HG03378 (cell line): ENCODE results near the gene ARMC5.
"Not testable (repeated sequence)": the region's sequence is repeated elsewhere in the genome, so short reads cannot be mapped to it uniquely, and the experiment has no call there.

Source experiments
- ATAC-seq: cut with Tn5 transposase; IDR thresholded peaks from one replicate; pipeline ENCODE4 v1.9.1; 2021; ENCODE audit warnings: mild to moderate bottlenecking, moderate library complexity; ENCODE audit not compliant: unreplicated experiment

ARMC5 gene, protein sequence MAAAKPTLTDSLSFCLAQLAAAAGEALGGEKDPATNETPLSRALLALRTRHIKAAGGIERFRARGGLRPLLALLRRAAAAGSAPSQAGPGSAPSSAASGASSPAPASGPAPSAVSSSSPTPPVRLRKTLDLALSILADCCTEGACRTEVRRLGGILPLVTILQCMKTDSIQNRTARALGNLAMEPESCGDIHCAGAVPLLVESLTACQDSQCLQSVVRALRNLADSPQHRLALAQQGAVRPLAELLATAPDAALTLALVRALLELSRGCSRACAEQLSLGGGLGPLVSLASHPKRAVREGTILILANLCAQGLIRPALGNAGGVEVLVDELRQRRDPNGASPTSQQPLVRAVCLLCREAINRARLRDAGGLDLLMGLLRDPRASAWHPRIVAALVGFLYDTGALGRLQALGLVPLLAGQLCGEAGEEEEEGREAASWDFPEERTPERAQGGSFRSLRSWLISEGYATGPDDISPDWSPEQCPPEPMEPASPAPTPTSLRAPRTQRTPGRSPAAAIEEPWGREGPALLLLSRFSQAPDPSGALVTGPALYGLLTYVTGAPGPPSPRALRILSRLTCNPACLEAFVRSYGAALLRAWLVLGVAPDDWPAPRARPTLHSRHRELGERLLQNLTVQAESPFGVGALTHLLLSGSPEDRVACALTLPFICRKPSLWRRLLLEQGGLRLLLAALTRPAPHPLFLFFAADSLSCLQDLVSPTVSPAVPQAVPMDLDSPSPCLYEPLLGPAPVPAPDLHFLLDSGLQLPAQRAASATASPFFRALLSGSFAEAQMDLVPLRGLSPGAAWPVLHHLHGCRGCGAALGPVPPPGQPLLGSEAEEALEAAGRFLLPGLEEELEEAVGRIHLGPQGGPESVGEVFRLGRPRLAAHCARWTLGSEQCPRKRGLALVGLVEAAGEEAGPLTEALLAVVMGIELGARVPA

DNA sequence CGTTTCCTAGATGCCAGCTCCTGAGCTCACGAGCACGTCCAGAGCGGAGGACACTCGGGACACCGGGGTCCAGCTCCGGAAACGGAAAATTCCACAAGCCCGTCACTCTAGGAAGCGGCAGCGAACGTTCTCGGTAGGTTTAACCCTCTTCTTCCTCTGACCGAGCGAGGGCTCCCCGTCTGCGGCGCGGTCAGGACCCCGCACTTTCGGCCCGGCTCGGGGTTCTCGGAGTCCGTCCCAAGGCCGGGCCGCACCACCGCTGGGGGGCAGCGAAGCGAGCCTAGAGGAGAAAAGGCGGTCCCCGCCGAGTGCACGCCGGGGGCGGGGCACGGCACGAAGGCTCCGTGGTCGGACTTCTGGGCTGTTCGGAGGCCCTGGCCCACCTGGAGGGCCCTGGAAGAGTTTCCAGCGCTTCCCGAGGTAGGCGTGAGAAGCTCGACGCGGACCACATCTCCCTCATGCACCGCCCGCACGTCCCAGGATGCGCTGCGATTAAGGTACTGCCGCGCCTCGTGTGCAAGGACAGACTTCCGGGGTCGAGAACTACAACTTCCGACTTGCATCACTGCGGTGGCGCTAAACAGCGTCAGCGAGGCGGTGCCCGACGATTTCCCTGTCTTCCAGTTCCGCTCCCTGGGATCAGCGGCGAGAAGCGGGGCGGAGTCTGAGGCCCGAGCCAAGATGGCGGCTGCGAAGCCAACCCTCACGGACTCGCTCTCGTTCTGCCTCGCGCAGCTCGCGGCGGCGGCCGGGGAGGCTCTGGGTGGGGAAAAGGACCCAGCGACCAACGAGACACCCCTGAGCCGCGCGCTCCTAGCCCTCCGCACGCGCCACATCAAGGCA, at the start of gene ARMC5:
Gene ARMC5 (plus strand): TSS at position 658 of the 843 bp plus-strand sequence. CDS start 24 bp downstream, at position 682.
- ATAC-seq, result peak; percentile 73

DNA sequence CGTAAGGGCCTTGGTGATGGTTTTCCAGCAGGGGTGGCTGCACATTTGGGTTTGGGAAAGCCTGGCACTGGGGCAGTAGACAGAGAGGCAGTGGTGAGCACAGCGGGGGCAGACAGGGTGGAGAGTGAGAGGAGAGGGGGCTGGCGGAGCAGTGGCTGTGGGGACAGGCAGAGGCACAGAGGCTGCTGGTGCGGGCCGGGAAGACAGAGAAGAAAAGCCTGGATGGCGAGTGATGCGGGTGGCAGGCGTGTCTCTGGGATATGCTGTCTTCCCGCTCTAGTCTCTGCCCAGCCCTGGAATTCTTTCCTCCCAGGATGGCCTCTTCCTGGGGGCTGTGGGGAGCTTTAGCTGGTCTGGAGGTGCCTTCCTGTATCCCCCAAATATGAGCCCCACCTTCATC, 49.2 kb upstream of the ARMC5 start:
- ATAC-seq, result no peak

GRCh38 chr16:31411024-31411844, 48.1 kb upstream of the ARMC5 start:
- no peak for ATAC-seq

DNA sequence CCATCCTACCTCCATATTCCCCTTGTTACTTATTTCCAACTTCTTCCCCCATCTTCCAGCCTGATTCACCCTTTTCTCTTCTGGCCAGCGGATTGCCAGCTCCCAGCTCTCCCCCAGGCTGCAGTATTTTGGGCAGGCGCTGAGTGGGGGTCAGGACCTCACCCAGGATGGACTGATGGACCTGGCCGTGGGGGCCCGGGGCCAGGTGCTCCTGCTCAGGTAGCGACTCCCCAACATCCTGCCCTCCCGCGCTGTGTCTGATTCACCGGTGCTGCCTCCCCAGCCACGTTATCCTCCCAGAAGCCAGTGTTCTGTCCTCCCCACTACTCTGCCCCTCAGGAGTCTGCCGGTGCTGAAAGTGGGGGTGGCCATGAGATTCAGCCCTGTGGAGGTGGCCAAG, 46.6 kb upstream of the ARMC5 start:
- ATAC-seq, result no peak

GRCh38 chr16:31413381-31413780, 45.9 kb upstream of the ARMC5 start:
- no peak for ATAC-seq

DNA sequence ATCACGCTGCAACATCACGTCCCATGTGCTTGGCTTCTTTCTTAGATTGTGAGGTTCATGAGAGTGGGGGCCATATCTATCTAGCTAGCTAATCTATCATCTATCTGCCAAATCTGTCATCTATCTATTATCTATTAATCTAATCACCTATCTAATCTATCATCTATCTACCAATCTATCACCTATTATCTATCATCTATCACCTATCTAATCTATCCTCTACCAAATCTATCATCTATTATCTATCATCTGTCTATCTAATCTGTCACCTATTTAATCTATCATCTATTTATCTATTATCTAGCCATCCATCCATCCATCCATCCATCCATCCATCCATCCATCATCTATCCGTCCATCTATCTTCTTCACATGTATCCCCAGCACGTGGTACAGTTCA, 45.4 kb upstream of the ARMC5 start:
- no peak for ATAC-seq

- no peak for ATAC-seq
These were observed 44.6 kb upstream of the ARMC5 start for GRCh38 chr16:31414706-31415105.

DNA sequence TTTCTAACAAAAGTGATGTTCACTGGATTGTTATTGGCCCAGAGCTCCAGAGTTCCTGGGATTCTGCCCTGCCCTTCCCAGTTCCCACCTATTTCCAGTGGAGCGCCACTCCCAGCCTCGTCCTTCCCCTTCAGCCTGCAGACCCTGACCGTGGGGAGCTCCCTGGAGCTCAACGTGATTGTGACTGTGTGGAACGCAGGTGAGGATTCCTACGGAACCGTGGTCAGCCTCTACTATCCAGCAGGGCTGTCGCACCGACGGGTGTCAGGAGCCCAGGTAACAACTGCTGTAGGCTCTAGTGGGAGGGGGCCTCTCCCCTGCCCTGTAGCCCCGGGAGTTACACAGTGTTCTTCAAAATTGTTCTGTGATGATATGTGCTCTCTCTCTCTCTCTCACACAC, 42.9 kb upstream of the ARMC5 start:
- no peak for ATAC-seq

GRCh38 chr16:31417036-31417435, 42.3 kb upstream of the ARMC5 start:
- ATAC-seq, result not testable (repeated sequence)

DNA sequence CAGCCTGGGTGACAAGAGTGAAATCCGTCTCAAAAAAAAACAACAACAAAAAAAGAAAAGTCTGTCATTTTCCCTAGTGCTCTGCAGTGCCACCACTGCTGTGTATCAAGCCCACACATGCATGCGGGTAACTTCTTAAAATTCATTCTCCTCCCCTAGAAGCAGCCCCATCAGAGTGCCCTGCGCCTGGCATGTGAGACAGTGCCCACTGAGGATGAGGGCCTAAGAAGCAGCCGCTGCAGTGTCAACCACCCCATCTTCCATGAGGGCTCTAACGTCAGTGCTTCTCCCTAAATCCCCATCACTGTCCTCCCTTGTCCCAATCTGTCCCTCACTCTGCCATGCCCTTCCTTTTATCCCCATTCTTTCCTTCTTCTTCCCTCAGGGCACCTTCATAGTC, 41.4 kb upstream of the ARMC5 start:
- ATAC-seq, result no peak

GRCh38 chr16:31420037-31420436, 39.3 kb upstream of the ARMC5 start:
- ATAC-seq, result no peak

- no peak for ATAC-seq
These were observed 37.7 kb upstream of the ARMC5 start for GRCh38 chr16:31421587-31421986.

DNA sequence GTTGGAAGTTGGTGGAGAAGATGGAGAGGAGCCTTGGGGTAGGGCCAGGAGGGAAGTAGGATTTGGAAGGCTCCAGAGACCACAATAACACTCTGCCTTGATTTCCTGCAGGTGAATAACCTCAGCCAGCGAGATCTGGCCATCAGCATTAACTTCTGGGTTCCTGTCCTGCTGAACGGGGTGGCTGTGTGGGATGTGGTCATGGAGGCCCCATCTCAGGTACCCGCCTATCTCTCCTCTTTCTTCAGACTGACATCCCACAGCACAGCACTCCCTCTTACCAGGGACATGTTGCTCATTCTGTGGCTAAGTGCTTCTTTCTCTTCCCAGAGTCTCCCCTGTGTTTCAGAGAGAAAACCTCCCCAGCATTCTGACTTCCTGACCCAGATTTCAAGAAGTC, 36.1 kb upstream of the ARMC5 start:
- no peak for ATAC-seq

DNA sequence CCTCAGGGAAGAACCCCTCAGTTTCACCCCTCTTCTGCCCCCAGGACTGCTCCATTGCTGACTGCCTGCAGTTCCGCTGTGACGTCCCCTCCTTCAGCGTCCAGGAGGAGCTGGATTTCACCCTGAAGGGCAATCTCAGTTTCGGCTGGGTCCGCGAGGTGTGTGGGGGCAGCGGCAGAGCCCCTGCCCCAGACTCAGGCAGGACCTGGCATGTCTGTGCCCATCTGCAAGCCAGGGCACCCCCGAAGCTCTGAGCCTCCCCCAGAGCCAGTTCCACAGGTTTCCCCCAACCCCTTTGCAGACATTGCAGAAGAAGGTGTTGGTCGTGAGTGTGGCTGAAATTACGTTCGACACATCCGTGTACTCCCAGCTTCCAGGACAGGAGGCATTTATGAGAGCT, 35.5 kb upstream of the ARMC5 start:
- ATAC-seq, result no peak

DNA sequence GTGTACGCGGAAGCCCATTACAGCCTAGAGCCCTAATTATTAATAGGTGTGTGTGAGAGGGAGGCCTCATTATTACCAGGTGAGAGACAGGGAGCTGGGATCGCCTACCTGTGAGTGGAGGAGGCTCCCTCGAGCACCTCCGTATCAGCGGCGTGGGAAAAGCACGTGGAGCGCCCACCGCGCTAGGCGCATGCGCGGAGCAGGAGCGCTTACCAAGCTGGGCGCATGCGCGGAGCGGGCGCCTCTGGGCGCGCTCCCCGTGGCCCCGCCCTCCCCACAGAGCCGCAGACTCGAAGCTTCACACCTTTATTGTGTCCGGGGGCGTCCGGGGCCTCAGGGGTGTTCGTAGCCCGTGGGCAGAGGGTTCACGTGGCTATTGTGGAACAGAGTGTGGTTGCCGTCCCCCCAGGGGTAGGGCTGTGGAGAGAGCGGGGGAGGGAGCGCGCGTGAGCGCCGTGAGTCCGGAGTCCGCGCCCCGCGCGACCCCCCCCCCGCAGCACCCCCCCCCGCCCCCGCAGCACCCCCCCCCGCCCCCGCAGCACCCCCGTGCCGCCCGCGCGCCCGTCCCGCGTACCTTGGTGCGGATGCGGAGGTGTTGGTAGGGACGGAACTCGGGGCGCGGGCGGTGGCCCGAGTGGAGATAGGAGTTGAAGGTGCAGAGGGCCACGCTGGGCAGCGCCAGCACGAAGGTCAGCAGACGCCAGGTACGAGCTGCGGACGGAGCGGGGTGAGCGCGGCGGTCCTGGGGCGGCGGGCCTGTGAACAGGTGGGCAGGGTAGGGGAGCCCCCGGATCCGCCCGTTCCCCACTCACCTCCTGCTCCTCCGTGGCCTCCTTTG, 31.6 kb upstream of the ARMC5 start:
- no peak for ATAC-seq

GRCh38 chr16:31428279-31428597, 31.1 kb upstream of the ARMC5 start, which contains the start of gene COX6A2:
Gene COX6A2 (minus strand): TSS chr16:31428360. CDS start chr16:31428325, 35 bp downstream.
- no peak for ATAC-seq

DNA sequence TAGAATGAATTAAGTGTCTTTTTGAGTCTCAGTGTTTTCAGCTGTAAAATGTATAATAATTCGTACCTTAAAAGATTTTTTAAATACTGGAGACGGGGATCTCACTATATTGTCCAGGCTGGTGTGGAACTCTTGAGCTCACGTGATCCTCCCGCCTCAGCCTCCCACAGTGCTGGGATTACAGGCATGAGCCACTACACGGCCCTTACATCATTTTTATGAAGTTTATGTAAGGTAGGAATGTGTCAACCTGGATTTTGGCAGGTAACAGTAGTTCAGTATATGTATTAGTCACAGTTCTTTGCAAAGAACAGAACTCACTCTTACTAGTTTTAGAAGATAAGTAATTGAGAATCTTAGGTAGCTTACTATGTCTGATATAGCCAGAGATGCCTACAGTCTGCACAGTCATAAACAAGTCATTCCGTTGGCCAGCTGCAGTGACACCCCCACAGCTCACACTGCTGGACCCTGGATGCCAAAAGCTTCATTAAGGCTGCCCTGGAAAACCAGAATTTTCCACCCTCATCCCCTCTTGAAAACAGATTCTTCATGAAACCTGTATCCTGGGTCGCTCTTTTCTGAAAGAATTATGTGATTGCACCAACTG, 30.6 kb upstream of the ARMC5 start:
- ATAC-seq, result no peak

GRCh38 chr16:31429314-31429713, 30.0 kb upstream of the ARMC5 start:
- no peak for ATAC-seq

DNA sequence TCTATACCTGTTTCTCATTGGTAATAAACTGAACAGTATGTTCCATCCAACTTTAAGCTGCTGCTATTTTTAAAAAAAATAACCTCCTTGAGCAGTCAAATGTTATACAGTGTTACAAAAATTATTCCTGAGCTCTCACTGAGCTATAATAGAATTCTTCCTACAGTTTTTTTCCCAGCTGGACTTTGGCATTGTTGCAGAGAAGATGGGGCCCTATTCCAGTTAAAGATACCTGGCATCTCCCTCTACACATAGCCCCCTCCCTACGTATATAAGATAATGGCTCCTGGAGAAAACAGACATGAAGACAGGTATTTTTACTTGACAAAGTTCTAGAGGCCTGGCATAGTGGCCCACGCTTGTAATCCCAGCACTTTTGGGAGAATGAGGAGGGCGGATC, 29.5 kb upstream of the ARMC5 start:
- no peak for ATAC-seq
